OCI-LY7 (cell line): ENCODE data around the gene COQ8A.

Experiments used
- CTCF ChIP-seq: fragments of 200-600 bp; sonication (generic); conservative IDR thresholded peaks from 2 replicates; pipeline ENCODE4 v1.5.1; 2014; ENCODE audit warnings: mild to moderate bottlenecking, antibody characterized with exemption, low read length, moderate library complexity, mixed read lengths
- EZH2phosphoT487 ChIP-seq: fragments of 200-600 bp; sonication (generic); IDR thresholded peaks from 2 replicates; pipeline ENCODE4 v1.6.1; 2018; ENCODE audit warnings: low read depth, borderline replicate concordance, mild to moderate bottlenecking, mixed run types, antibody characterized with exemption, low read length, moderate library complexity, mixed read lengths

GRCh38 chr1:226903819-226904716 is 36.0 kb upstream of the COQ8A start:
- no peak for TF ChIP-seq CTCF
- no peak for TF ChIP-seq EZH2phosphoT487
